Loucy (cell line): ENCODE results near the gene PSMA8.

Source experiments
- CTCF ChIP-seq: fragments of 200-600 bp; sonication (generic); conservative IDR thresholded peaks from 2 replicates; pipeline ENCODE4 v1.5.1; 2014; ENCODE audit warnings: mild to moderate bottlenecking, antibody characterized with exemption, low read length
- EZH2phosphoT487 ChIP-seq: fragments of 200-600 bp; IDR thresholded peaks from 2 replicates; pipeline ENCODE4 v1.6.1; 2018; ENCODE audit warnings: antibody characterized with exemption, mild to moderate bottlenecking, moderate library complexity, borderline replicate concordance

GRCh38 chr18:26210147-26210546 lies 76.5 kb downstream of the PSMA8 start:
- TF ChIP-seq CTCF, result no peak
- TF ChIP-seq EZH2phosphoT487, result no peak
